ENCODE measurements around the gene CNDP1.

DNA sequence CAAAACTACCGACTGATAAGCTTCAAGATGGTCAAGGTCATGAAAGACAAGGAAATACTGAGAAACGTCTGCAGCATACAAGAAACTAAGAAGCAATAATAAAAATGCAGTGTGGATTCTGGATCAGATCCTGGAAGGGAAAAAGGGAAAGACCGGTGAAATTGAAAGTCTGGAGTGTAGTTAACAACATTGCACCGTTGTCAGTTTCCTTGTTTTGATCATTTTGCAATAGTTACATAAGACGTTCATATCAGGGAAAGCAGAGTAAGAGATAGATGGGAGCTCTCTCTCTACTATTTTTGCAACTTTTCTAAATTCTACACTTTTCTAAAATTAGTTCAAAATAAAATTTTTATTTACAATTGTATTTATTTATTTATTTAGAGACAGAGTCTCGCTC lies 48.3 kb downstream of the CNDP1 start:
- TF ChIP-seq POLR2AphosphoS5 (IDR thresholded peaks at IDR 0.05; ENCODE audit: borderline replicate concordance, low read depth, low read length) (no peak), EZH2 (IDR thresholded peaks at IDR 0.05) (no peak)

All from SK-N-MC (cell line).